K562 (cell line): Measurements from ENCODE around the gene URM1. TPM values are rescaled to one million over a fixed set of nuclear protein-coding genes. Genes with fewer than 3 reads are reported as not detected.

Source experiments
- CGGBP1 ChIP-seq: fragments of 250-450 bp; sonication (Bioruptor Pico); IDR thresholded peaks from 2 replicates; pipeline ENCODE4 v1.9.0; 2021; ENCODE audit warnings: mild to moderate bottlenecking
- CHCHD3 ChIP-seq: fragments of 250-450 bp; sonication (Bioruptor Pico); IDR thresholded peaks from 2 replicates; pipeline ENCODE4 v2.1.2; 2022; ENCODE audit warnings: mild to moderate bottlenecking
- DEAF1 ChIP-seq: fragments of 450-650 bp; formaldehyde crosslinking; IDR thresholded peaks from 2 replicates; pipeline ENCODE4 v1.4.0; 2020; ENCODE audit warnings: mild to moderate bottlenecking, moderate library complexity
- ERF ChIP-seq: fragments of 450-650 bp; formaldehyde crosslinking; IDR thresholded peaks from 2 replicates; pipeline ENCODE4 v1.4.0; 2020; ENCODE audit warnings: mild to moderate bottlenecking, mixed read lengths
- HIVEP1 ChIP-seq: fragments of 250-450 bp; sonication (Bioruptor Pico); IDR thresholded peaks from 2 replicates; pipeline ENCODE4 v1.4.0; 2020; ENCODE audit warnings: mild to moderate bottlenecking
- KDM5B ChIP-seq: fragments of 200-600 bp; sonication (generic); IDR thresholded peaks from 2 replicates; pipeline ENCODE4 v1.6.1; 2012; ENCODE audit warnings: low read depth, mild to moderate bottlenecking, moderate library complexity, low read length, control low read depth, inconsistent platforms; ENCODE audit not compliant: insufficient replicate concordance
- RBFOX2 ChIP-seq: fragments of 200-400 bp; formaldehyde crosslinking; IDR thresholded peaks from 2 replicates; pipeline ENCODE4 v1.6.1; 2017; ENCODE audit warnings: low read depth, mild to moderate bottlenecking, low read length, moderate library complexity
- TFE3 ChIP-seq: fragments of 450-650 bp; formaldehyde crosslinking; IDR thresholded peaks from 2 replicates; pipeline ENCODE4 v1.4.0; 2020; ENCODE audit warnings: mild to moderate bottlenecking, mixed read lengths
- ZBTB17 ChIP-seq: fragments of 450-650 bp; formaldehyde crosslinking; IDR thresholded peaks from 2 replicates; pipeline ENCODE4 v1.4.0; 2020; ENCODE audit warnings: mild to moderate bottlenecking
- ZNF311 ChIP-seq: fragments of 250-450 bp; sonication (Bioruptor Pico); IDR thresholded peaks from 2 replicates; pipeline ENCODE4 v1.4.0; 2020; ENCODE audit warnings: mild to moderate bottlenecking, moderate library complexity
- ZNF445 ChIP-seq: fragments of 250-450 bp; sonication (Bioruptor Pico); IDR thresholded peaks from 2 replicates; pipeline ENCODE4 v1.4.0; 2020; ENCODE audit warnings: low read depth, mild to moderate bottlenecking, moderate library complexity
- ZNF639 ChIP-seq, 2 experiments: fragments of 200-800 bp in 1 of 2; sonication (Bioruptor generic) in 1 of 2; sonication (generic) in 1 of 2; formaldehyde crosslinking in 1 of 2; IDR thresholded peaks in 1 of 2; conservative IDR thresholded peaks in 1 of 2; 2 replicates each; pipeline versions ENCODE4 v1.5.0 to v1.6.1; 2016 to 2020; ENCODE audit warnings: missing compliant biosample characterization in 1 of 2, missing genetic modification characterization in 1 of 2, missing genetic modification reagents in 1 of 2
- ZNF695 ChIP-seq: fragments of 450-650 bp; formaldehyde crosslinking; IDR thresholded peaks from 2 replicates; pipeline ENCODE4 v1.4.0; 2020; ENCODE audit warnings: mild to moderate bottlenecking, moderate library complexity
- polyA plus RNA-seq, 8 experiments: library from polyadenylated mRNA; depleted of rRNA in 4 of 8; stranded (reverse) in 5 of 8; unstranded in 3 of 8; fragments of >200 nt; fragmentation: Nextera tagmentation in 2 of 8; fragmentation: Illumina TruSeq in 1 of 8; extraction: Ambion mirVana in 2 of 8; extraction: Trizol in 1 of 8; gene quantifications; 2 replicates each; pipeline versions ENCODE4 v1.2.1 to v1.2.3, GENCODE V29; 2011 to 2014; ENCODE audit warnings: inconsistent platforms in 1 of 8, missing spikeins in 1 of 8
- total RNA-seq, 7 experiments: library from RNA; depleted of rRNA in 6 of 7; stranded (reverse); fragments of >200 nt in 6 of 7; fragmentation: Illumina TruSeq in 2 of 7; extraction: Trizol in 2 of 7; gene quantifications; 2 replicates each; pipeline versions ENCODE4 v1.2.1 to v1.2.3, GENCODE V29; 2011 to 2021; ENCODE audit warnings: low replicate concordance in 1 of 7
- TF ChIP-seq, protein P1 (sequence below): fragments of 250-450 bp; sonication (Bioruptor Pico); IDR thresholded peaks from 2 replicates; pipeline ENCODE4 v1.4.0; 2020; ENCODE audit warnings: mild to moderate bottlenecking, moderate library complexity, borderline replicate concordance
- TF ChIP-seq, protein P2 (sequence below): fragments of 250-450 bp; sonication (Bioruptor Pico); IDR thresholded peaks from 2 replicates; pipeline ENCODE4 v1.4.0; 2020; ENCODE audit warnings: mild to moderate bottlenecking, moderate library complexity

URM1 gene
- total and polyA plus RNA-seq, 9 of the 15 experiments (the other 6 are each of a cell fraction or from before 2014, with no cell fraction given), result 10.1 to 88.9 (median 53.3) TPM

DNA sequence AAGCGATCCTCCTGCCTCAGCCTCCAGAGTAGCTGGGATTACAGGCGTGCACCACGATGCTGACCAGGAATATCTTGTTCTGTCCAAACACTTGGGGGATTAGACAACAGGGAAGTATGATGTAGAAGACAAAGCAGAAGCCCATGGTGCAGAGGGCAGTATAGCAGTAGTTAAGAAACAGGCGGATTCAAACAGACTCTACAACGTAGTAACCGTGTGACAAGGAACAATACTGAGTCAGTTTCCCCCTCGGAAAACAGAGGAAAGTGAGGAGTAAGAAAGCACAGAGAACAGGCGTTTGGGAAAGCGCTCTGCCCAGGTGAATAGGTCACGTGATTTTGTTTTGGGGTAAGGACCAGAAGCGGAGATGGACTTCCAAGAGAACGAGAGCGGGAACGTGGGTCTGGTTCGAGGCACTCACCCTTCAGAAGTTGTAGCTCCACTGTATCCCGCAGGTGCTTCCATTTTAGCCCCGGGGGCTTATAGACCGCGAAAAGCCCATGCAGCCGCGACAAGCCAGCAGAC lies 49.2 kb upstream of the URM1 start (continued):
- TF ChIP-seq TFE3 (CRISPR knock-in tag), result peak; percentile 100
- 0 out of 2 replicates have a peak, but pooled peaks have one; percentile 68 for TF ChIP-seq ZNF311 (CRISPR knock-in tag)
- TF ChIP-seq CHCHD3 (CRISPR knock-in tag), result 0 out of 2 replicates have a peak, but pooled peaks have one; percentile 9
- peak; percentile 6; the same call in 1 of the 2 replicates for TF ChIP-seq HIVEP1 (CRISPR knock-in tag)
- no peak for TF ChIP-seq ZNF639 (CRISPR knock-in tag; conservative IDR thresholded peaks at IDR 0.05 in 1 of 2, IDR thresholded peaks at IDR 0.05 in 1 of 2)
- TF ChIP-seq, protein P1, sequence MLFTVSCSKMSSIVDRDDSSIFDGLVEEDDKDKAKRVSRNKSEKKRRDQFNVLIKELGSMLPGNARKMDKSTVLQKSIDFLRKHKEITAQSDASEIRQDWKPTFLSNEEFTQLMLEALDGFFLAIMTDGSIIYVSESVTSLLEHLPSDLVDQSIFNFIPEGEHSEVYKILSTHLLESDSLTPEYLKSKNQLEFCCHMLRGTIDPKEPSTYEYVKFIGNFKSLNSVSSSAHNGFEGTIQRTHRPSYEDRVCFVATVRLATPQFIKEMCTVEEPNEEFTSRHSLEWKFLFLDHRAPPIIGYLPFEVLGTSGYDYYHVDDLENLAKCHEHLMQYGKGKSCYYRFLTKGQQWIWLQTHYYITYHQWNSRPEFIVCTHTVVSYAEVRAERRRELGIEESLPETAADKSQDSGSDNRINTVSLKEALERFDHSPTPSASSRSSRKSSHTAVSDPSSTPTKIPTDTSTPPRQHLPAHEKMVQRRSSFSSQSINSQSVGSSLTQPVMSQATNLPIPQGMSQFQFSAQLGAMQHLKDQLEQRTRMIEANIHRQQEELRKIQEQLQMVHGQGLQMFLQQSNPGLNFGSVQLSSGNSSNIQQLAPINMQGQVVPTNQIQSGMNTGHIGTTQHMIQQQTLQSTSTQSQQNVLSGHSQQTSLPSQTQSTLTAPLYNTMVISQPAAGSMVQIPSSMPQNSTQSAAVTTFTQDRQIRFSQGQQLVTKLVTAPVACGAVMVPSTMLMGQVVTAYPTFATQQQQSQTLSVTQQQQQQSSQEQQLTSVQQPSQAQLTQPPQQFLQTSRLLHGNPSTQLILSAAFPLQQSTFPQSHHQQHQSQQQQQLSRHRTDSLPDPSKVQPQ (CRISPR knock-in tag), result no peak
- TF ChIP-seq ZBTB17, result peak; percentile 21; the same call in 1 of the 2 replicates
- TF ChIP-seq RBFOX2, result no peak
- TF ChIP-seq DEAF1, result peak; percentile 48; the same call in 1 of the 2 replicates
- TF ChIP-seq, protein P2, sequence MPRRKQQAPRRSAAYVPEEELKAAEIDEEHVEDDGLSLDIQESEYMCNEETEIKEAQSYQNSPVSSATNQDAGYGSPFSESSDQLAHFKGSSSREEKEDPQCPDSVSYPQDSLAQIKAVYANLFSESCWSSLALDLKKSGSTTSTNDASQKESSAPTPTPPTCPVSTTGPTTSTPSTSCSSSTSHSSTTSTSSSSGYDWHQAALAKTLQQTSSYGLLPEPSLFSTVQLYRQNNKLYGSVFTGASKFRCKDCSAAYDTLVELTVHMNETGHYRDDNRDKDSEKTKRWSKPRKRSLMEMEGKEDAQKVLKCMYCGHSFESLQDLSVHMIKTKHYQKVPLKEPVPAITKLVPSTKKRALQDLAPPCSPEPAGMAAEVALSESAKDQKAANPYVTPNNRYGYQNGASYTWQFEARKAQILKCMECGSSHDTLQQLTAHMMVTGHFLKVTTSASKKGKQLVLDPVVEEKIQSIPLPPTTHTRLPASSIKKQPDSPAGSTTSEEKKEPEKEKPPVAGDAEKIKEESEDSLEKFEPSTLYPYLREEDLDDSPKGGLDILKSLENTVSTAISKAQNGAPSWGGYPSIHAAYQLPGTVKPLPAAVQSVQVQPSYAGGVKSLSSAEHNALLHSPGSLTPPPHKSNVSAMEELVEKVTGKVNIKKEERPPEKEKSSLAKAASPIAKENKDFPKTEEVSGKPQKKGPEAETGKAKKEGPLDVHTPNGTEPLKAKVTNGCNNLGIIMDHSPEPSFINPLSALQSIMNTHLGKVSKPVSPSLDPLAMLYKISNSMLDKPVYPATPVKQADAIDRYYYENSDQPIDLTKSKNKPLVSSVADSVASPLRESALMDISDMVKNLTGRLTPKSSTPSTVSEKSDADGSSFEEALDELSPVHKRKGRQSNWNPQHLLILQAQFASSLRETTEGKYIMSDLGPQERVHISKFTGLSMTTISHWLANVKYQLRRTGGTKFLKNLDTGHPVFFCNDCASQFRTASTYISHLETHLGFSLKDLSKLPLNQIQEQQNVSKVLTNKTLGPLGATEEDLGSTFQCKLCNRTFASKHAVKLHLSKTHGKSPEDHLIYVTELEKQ, result 0 out of 2 replicates have a peak, but pooled peaks have one; percentile 43
- TF ChIP-seq KDM5B, result peak; percentile 89
- TF ChIP-seq ZNF445 (CRISPR knock-in tag), result 0 out of 2 replicates have a peak, but pooled peaks have one; percentile 16
- TF ChIP-seq ZNF695 (CRISPR knock-in tag), result 0 out of 2 replicates have a peak, but pooled peaks have one; percentile 73
- 0 out of 2 replicates have a peak, but pooled peaks have one; percentile 20 for TF ChIP-seq CGGBP1 (CRISPR knock-in tag)
- peak; percentile 35 for TF ChIP-seq ERF
